ENCODE data around the gene MAGT1. TPM values are rescaled to one million over a fixed set of nuclear protein-coding genes. Genes with fewer than 3 reads are reported as not detected.
"Not testable (repeated sequence)": the region's sequence is repeated elsewhere in the genome, so short reads cannot be mapped to it uniquely, and the experiment has no call there.

Gene MAGT1
- total RNA-seq, 1 experiment from 2014 or later: 136 TPM

DNA sequence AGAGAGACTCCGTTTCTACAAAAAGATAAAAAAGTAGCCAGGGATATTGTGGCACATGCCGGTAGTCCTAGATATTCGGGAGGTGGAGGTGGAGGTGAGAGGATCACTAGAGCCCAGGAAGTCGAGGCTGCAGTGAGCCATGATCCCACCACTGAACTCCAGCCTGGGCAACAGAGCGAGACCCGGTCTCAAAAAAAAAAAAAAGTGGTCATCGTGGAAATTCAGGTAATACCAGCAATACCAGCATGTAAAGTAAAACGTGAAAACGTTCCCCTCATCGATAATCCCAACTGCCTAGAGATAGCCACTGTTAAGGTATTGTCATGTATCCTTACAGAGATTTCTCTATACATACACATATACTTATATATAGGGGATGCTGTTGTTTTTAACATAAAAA lies 1.5 kb downstream of the MAGT1 start:
- in situ Hi-C loops (cut with HindIII; ENCODE audit: low pct_unique_long_range_greater_than_20kb, low sequenced_read_pairs): no loop called here

DNA sequence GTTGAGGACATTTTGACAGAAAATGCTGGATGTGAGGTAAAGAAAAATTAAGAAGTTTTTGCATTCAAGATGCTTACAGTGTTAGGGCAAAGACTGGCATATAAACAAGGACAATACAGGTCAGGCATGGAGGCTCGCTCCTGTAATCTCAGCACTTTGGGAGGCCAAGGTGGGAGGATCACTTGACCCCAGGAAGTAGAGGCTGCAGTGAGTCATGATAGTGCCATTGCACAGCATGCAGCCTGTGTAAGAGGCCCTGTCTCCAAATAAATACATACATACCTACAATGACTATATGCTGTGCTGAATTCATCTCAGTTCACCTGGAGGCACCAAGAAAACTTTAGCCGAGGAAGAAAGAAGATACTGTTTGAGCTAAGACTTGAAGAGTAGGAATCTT lies 2.3 kb downstream of the MAGT1 start:
- no peak for DNase-seq (ENCODE audit: low read depth, low spot score)
- in situ Hi-C loops (cut with HindIII; ENCODE audit: low pct_unique_long_range_greater_than_20kb, low sequenced_read_pairs): no loop called here

More for the DNA sequence above, 1.5 kb downstream of the MAGT1 start:
- DNase-seq (ENCODE audit: low read depth, low spot score): no peak

DNA sequence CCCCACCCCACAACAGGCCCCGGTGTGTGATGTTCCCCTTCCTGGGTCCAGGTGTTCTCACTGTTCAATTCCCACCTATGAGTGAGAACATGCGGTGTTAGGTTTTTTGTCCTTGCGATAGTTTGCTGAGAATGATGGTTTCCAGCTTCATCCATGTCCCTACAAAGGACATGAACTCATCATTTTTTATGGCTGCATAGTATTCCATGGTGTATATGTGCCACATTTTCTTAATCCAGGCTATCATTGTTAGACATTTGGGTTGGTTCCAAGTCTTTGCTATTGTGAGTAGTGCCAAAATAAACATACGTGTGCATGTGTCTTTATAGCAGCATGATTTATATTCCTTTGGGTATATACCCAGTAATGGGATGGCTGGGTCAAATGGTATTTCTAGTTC lies 13.8 kb downstream of the MAGT1 start:
- DNase-seq (ENCODE audit: low read depth, low spot score); in situ Hi-C loops (cut with HindIII; ENCODE audit: low pct_unique_long_range_greater_than_20kb, low sequenced_read_pairs): not testable (repeated sequence)

DNA sequence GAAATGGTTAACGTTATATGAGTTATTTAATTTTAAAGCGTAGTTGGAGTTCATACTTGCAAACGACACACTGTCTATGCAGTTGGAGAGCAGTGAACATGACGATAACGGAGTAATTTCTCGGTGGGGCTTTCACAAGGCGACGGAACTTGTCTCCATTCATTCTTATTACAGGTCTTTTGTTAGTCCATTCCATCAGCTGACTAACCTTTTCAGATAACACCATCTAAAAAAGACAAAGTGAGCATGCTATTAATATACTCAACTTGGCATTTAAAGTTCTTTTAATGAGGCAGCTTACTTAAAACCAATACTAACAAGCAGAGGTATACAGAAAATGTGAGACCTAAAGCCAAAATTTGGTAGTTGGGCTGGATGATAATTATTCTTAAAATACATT lies 19.9 kb downstream of the MAGT1 start:
- in situ Hi-C loops (cut with HindIII; ENCODE audit: low pct_unique_long_range_greater_than_20kb, low sequenced_read_pairs): no loop called here
- DNase-seq (ENCODE audit: low read depth, low spot score): no peak

DNA sequence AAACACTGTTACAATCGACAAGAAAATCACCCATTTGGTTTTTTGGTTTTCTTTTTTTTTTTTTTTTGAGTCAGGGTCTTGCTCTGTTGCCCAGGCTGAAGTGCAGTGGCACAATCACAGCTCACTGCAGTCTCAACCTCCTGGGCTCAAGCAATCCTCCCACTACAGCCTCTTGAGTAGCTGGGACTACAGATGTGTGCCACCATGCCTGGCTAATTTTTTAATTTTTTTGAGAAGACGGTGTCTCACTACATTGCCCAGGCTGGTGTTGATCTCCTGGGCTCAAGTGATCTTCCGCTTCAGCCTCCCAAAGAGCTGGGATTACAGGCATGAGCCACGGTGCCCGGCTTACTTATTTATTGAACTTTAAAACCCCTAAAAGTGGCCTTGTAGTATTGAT lies 63.7 kb downstream of the MAGT1 start:
- in situ Hi-C loops (cut with HindIII; ENCODE audit: low pct_unique_long_range_greater_than_20kb, low sequenced_read_pairs); DNase-seq (ENCODE audit: low read depth, low spot score): not testable (repeated sequence)

DNA sequence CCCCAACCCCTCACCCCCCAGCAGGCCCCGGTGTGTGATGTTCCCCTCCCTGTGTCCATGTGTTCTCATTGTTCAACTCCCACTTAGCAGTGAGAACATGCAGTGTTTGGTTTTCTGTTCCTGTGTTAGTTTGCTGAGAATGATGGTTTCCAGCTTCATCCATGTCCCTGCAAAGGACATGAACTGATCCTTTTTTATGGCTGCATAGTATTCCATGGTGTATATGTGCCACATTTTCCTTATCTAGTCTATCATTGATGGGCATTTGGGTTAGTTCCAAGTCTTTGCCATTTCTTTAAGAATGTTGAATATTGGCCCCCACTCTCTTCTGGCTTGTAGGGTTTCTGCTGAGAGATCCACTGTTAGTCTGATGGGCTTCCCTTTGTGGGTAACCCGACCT lies 73.2 kb downstream of the MAGT1 start:
- DNase-seq (ENCODE audit: low read depth, low spot score); in situ Hi-C loops (cut with HindIII; ENCODE audit: low pct_unique_long_range_greater_than_20kb, low sequenced_read_pairs): not testable (repeated sequence)

DNA sequence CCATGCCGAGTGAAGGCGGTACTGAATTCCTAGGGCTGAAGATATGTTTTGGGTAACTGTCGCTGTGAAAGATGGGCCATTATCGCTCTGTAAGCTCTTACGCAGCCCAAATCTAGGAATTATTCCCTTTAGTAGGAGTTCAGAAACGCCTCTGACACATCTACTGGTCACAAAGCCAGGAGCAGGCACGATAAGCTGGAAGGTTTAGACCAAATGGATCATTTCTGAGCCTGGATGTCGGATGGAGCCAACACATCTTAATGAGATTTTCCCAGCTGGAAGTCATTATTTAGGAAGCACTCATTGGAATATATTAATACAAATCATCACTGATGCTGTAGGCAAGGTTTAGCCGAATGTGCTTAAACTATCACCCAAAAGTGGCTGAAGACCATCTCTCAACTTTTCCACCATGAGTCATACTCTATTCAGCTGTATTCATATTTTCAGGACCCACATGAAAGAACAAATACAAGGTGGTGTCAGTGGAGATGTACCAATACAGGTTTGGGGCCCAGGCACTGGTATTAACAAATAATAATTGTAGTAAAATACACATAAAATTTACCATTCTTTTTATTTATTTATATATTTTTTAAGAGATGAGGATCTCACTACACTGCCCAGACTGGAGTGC lies 75.0 kb downstream of the MAGT1 start:
- in situ Hi-C loops (cut with HindIII; ENCODE audit: low pct_unique_long_range_greater_than_20kb, low sequenced_read_pairs): no loop called here
- no peak for DNase-seq (ENCODE audit: low read depth, low spot score)

DNA sequence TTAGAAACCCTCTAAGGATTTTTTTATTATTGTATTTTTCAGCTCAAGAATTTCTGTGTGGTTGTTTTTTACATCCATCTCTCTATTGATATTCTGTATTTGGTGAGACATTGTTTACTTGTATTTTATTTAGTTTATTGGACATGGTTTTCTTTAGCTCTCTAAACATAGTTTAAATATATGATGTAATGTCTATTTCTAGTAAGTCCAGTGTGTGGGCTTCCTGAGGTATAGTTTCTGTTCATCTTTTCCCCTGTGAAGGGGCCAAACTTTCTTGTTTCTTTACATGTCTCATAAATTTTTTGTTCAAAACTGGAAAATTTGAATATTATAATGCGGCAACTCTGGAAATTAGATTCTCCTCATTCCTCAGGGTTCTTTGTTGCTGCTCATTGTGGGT lies 81.0 kb downstream of the MAGT1 start:
- in situ Hi-C loops (cut with HindIII; ENCODE audit: low pct_unique_long_range_greater_than_20kb, low sequenced_read_pairs): no loop called here
- DNase-seq (ENCODE audit: low read depth, low spot score): no peak

DNA sequence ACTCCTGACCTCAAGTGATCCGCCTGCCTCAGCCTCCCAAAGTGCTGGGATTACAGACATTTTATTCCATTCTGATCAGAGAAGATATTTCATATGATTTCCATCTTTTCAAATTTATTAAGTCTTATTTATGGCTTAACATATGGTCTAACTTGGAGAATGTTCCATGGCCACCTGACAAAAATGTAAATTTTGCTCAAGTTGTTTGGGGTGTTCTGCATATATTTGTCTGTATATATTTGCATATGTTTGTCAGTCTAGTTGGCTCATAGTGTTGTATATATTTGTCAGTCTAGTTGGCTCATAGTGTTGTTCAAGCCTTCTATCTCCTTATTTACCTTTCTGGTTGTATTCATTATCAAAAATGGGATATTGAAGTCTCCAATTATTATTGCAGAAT lies 93.0 kb downstream of the MAGT1 start:
- in situ Hi-C loops (cut with HindIII; ENCODE audit: low pct_unique_long_range_greater_than_20kb, low sequenced_read_pairs): no loop called here
- no peak for DNase-seq (ENCODE audit: low read depth, low spot score)

DNA sequence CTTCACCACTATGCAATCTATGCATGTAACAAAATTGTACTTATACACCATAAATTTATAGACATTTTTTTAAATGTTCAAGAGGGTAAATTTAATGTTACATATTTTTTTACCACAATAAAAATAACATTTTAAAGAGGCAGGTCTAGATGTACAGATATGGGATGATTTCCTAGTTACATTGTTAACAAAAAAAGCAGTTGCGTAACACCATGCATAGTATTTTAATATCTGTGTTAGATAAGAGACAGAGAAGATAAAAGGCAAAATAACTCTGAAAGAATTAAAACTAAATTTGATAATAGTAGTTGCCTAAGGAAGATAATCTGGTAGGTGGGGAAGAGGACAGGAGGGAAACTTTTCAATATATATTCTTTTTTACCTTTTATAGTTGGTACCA lies 100.1 kb downstream of the MAGT1 start:
- in situ Hi-C loops (cut with HindIII; ENCODE audit: low pct_unique_long_range_greater_than_20kb, low sequenced_read_pairs): no loop called here

DNA sequence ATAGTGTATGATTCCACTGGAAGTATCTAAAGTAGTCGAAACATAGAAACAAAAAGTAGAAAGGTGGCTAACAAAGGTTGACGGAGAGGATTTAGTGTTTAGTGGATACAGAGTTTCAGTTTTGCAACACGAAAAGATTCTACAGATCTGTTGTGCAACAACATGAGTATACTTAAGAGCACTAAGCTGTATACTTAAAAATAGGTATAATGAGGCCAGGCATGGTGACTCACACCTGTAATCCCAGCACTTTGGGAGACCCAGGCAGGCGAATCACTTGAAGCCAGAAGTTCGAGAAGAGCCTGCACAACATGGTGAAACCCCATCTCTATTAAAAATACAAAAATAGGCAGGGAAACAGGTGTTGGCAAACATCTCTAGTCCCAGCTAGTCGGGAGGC lies 101.3 kb downstream of the MAGT1 start:
- DNase-seq (ENCODE audit: low read depth, low spot score): no peak
- in situ Hi-C loops (cut with HindIII; ENCODE audit: low pct_unique_long_range_greater_than_20kb, low sequenced_read_pairs): no loop called here

More for the DNA sequence above, 100.1 kb downstream of the MAGT1 start:
- DNase-seq (ENCODE audit: low read depth, low spot score): no peak

DNA sequence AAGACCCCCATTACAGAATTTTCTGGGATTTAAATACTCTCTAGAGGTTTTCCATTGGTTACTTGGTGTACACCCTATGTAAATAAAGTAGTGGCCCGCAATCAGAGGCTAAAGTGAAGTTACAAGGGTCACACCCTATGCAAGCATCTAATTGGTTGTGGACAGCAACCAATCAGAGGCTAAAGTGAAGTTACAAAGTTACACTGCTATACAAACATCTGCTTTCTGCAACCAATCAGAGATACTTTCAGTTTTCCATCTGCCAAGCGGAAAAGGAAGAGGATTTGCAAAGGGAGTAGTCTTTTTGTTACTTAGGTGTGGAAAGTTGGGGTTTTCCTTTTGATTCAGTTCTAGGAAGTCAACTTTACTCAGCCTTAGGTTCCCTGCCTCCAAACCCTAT lies 107.2 kb downstream of the MAGT1 start:
- in situ Hi-C loops (cut with HindIII; ENCODE audit: low pct_unique_long_range_greater_than_20kb, low sequenced_read_pairs): no loop called here
- peak; percentile 25 for DNase-seq (ENCODE audit: low read depth, low spot score)

DNA sequence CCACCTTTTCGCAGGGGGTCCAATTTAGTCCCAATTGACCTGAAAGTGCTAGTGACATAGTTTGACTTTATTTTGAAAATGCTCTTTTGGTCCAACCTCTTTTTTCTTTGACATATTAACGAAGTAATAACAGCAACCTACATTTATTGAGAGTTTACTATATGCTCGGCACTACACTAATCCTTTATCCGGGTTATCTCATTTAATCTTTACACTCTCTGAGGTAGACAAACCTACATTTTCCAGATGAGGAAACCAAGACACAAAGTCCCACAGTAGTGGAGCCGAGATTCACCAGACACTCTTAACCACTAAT lies 108.9 kb downstream of the MAGT1 start:
- in situ Hi-C loops (cut with HindIII; ENCODE audit: low pct_unique_long_range_greater_than_20kb, low sequenced_read_pairs): no loop called here
- no peak for DNase-seq (ENCODE audit: low read depth, low spot score)

DNA sequence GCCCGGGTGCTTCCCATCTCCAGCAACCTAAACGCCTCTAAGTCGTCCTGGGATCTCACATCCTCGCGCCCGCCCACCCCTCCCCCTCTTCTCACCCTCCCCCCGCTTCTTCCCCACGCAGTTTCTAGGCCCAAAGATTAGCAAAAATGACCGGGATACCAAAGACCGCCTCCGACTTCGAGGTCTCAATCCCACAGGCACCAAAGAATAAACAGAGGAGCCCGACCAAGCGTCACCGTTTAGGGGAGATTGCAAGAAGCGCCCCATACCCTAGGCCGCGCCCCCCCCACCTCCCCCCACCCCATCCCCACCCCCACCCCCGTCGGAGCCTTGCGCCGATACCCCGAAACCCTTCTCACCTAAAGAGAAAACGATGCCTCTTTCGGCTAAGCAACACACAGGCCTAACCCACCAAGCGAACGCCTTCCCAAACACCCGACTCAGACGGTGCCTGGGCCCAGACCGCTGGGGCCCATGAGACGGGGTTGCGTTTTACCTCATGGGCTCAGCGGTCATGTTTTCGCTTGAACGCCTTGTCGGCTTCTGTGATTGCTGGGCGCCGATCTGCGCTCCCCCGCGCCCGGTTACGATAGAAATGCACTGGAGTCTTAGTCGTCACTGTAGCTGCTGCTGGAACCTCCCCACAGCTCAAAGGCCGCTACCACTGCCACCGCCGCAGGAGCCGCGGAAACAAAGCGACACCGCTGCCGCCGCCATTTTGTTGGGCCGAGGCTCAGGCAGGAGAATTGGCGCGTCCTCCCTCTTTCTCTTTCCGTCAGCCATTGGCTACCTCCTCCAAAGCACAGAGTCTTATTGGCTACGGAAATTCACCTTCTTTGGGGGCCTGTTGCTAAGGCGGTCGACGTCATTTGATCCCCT lies 109.5 kb downstream of the MAGT1 start, which contains the start of gene ATRX:
Gene ATRX, minus strand, starts transcription at position 731 of the 879 bp plus-strand sequence. Its CDS starts 215 bp downstream, at position 516.
- in situ Hi-C loops (cut with HindIII; ENCODE audit: low pct_unique_long_range_greater_than_20kb, low sequenced_read_pairs): no loop called here
- DNase-seq (ENCODE audit: low read depth, low spot score): peak; percentile 85

DNA sequence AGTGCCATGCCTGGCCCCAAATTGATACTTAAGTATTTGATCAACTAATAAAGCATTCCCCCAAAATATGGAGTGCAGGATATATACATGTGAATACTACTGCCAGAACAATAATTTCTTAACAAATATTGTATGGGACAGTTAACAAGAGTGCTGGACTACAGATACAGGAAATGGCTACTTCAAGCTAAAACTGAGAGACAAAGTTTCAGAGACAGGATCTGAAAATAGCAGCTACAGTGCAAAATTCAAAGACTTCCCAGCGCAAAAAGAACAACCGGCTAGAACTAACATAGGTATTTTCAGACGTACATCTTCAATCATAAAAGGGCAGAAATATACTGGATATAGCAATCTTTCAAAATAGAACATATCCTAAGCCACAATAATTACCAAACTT lies 115.5 kb downstream of the MAGT1 start:
- DNase-seq (ENCODE audit: low read depth, low spot score): no peak
- in situ Hi-C loops (cut with HindIII; ENCODE audit: low pct_unique_long_range_greater_than_20kb, low sequenced_read_pairs): no loop called here

DNA sequence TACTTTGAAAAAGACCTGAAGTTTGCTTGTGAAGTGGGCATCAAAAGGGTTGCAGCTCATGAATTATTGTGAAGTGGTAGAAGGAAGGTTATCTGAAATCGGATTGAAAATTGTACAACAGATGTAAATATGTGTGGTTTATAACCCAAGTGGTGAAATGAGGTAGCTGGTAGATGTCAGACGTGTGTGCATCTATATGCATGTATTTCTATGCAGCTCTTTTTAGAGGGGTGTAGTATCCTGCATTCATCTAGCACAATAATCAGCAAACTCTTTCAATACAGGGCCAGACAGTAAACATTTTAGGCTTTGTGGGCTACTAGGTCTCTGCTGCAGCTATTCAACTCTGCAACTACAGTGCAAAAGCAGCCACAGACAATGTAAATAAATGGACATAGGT lies 118.6 kb downstream of the MAGT1 start:
- no peak for DNase-seq (ENCODE audit: low read depth, low spot score)
- in situ Hi-C loops (cut with HindIII; ENCODE audit: low pct_unique_long_range_greater_than_20kb, low sequenced_read_pairs): no loop called here

Measured in SK-MEL-5 (cell line).